ENCODE measurements around the gene CELSR1. TPM values are rescaled to one million over a fixed set of nuclear protein-coding genes. Genes with fewer than 3 reads are reported as not detected.

The CELSR1 gene
- total RNA-seq, 1 donor, result 1.3 TPM

- no peak for DNase-seq (ENCODE audit: low read depth in 2 of 3, low spot score in 2 of 3)
Measured at GRCh38 chr22:46464701-46465344, 72.6 kb downstream of the CELSR1 start.

- DNase-seq (ENCODE audit: low read depth in 2 of 3, low spot score in 2 of 3), result no peak
Measured at GRCh38 chr22:46464296-46464695, 73.1 kb downstream of the CELSR1 start.

GRCh38 chr22:46463435-46464227 lies 73.8 kb downstream of the CELSR1 start:
- DNase-seq (ENCODE audit: low read depth in 2 of 3, low spot score in 2 of 3), result no peak

- no peak for DNase-seq (ENCODE audit: low read depth in 2 of 3, low spot score in 2 of 3)
Measured at GRCh38 chr22:46462726-46463371, 74.6 kb downstream of the CELSR1 start.

GRCh38 chr22:46461566-46462180 lies 75.7 kb downstream of the CELSR1 start:
- DNase-seq (ENCODE audit: low read depth in 2 of 3, low spot score in 2 of 3), result no peak

GRCh38 chr22:46460857-46461256 lies 76.6 kb downstream of the CELSR1 start:
- no peak for DNase-seq (ENCODE audit: low read depth in 2 of 3, low spot score in 2 of 3)

- DNase-seq (ENCODE audit: low read depth in 2 of 3, low spot score in 2 of 3), result no peak
Measured at GRCh38 chr22:46459347-46460065, 77.9 kb downstream of the CELSR1 start.

- no peak for DNase-seq (ENCODE audit: low read depth in 2 of 3, low spot score in 2 of 3)
Measured at GRCh38 chr22:46458525-46458924, 78.9 kb downstream of the CELSR1 start.

- DNase-seq (ENCODE audit: low read depth in 2 of 3, low spot score in 2 of 3), result no peak
Measured at GRCh38 chr22:46457502-46458488, 79.6 kb downstream of the CELSR1 start.

GRCh38 chr22:46456818-46457163 lies 80.6 kb downstream of the CELSR1 start:
- DNase-seq (ENCODE audit: low read depth in 2 of 3, low spot score in 2 of 3), result no peak

GRCh38 chr22:46455446-46455845 lies 82.0 kb downstream of the CELSR1 start:
- DNase-seq (ENCODE audit: low read depth in 2 of 3, low spot score in 2 of 3), result no peak

- no peak for DNase-seq (ENCODE audit: low read depth in 2 of 3, low spot score in 2 of 3)
Measured at GRCh38 chr22:46454504-46455269, 82.7 kb downstream of the CELSR1 start.

- no peak for DNase-seq (ENCODE audit: low read depth in 2 of 3, low spot score in 2 of 3)
Measured at GRCh38 chr22:46453829-46454503, 83.5 kb downstream of the CELSR1 start.

- no peak for DNase-seq (ENCODE audit: low read depth in 2 of 3, low spot score in 2 of 3)
Measured at GRCh38 chr22:46453006-46453828, 84.2 kb downstream of the CELSR1 start.

GRCh38 chr22:46452195-46453005 lies 85.0 kb downstream of the CELSR1 start:
- DNase-seq (ENCODE audit: low read depth in 2 of 3, low spot score in 2 of 3), result no peak

GRCh38 chr22:46451741-46452140 lies 85.7 kb downstream of the CELSR1 start:
- no peak for DNase-seq (ENCODE audit: low read depth in 2 of 3, low spot score in 2 of 3)
